ENCODE results near the gene ARHGAP15.

ARHGAP15 gene

GRCh38 chr2:143688248-143688647 lies 559.0 kb downstream of the ARHGAP15 start:
- FAIRE-seq (peak; percentile 6), DNase-seq (ENCODE audit: insufficient read length, low spot score) (no peak)
- no peak for TF ChIP-seq CTCF (IDR thresholded peaks at IDR 0.05; ENCODE audit: insufficient read depth, missing control alignments)

DNA sequence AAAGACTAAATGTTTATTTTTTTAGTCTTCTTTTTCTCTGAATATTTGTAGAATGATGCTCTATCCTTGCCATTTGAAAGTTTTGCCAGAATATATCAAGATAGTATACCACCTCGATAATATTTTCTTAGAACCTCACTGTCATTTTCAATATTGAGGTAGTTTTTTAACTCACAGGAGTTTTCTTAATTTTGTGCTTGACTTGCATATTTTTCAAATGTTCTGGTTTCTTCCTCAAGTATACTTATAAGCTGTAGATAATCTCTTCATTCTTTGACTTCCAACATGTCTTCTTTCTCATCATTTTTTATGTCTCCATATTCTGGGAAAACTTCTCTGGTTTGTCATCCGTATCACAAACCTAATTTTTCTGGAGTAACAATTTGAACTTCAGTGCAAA lies 559.6 kb downstream of the ARHGAP15 start:
- FAIRE-seq: no peak
- no peak for TF ChIP-seq CTCF (IDR thresholded peaks at IDR 0.05; ENCODE audit: insufficient read depth, missing control alignments)
- DNase-seq (ENCODE audit: insufficient read length, low spot score): no peak

DNA sequence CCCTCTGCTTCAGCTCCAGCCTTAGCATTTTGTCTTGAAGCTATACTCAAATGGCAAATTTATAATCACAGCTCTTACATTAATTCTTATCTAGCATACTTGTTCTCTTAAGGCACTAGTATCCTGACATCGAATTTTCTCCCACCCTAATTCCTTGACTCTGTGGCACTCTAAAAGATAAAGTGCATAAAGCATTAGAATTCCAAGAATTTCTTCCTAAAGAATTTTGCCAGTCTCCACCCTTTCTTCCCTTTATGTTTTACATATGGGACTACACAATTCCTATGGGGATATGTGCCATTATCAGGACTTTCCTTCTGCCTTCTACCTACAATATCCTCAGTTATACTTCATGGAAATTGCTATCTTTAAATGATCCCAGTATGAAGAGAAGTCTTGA lies 560.3 kb downstream of the ARHGAP15 start:
- DNase-seq (ENCODE audit: insufficient read length, low spot score) (no peak), FAIRE-seq (no peak)
- TF ChIP-seq CTCF (IDR thresholded peaks at IDR 0.05; ENCODE audit: insufficient read depth, missing control alignments): no peak

DNA sequence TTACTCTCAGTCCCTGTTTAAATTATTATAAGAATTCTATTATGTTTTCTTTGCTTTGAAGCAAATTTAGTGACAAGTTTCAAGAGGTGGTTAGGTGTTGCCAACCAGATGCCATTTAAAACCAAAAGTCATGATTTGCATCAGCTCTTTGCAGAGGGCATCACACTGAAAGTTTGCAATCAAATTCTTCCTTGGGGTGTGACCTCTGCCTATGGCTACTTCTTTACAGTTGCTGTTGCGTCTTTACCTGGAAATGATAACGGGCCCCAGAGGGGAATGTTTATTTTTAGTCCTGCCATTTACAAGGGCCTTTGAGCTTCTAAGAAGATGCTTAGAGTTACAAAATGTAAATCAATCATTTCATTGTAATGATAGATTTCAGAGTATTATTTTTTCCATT lies 561.0 kb downstream of the ARHGAP15 start:
- FAIRE-seq: no peak
- no peak for TF ChIP-seq CTCF (IDR thresholded peaks at IDR 0.05; ENCODE audit: insufficient read depth, missing control alignments)
- DNase-seq (ENCODE audit: insufficient read length, low spot score): no peak

DNA sequence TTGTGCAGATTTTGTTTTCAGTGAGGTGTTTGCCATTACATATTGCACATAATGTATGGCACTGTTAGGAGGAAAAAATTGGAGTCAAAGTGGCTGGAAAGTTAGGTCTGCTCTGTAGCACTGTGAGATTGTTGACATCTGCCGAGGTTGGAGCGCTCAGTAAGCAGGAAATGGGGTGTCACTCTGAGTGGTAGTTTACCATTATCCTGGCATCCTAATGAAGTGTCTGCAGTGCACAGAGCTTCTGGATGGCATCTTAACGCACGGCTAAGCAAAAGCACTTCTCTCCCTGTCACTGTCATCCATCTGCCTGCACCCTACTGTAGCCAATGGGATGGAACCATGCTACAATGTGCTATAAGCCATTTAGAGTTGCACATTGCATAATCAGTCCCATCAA lies 561.9 kb downstream of the ARHGAP15 start:
- no peak for DNase-seq (ENCODE audit: insufficient read length, low spot score)
- FAIRE-seq: no peak
- TF ChIP-seq CTCF (IDR thresholded peaks at IDR 0.05; ENCODE audit: insufficient read depth, missing control alignments): no peak

DNA sequence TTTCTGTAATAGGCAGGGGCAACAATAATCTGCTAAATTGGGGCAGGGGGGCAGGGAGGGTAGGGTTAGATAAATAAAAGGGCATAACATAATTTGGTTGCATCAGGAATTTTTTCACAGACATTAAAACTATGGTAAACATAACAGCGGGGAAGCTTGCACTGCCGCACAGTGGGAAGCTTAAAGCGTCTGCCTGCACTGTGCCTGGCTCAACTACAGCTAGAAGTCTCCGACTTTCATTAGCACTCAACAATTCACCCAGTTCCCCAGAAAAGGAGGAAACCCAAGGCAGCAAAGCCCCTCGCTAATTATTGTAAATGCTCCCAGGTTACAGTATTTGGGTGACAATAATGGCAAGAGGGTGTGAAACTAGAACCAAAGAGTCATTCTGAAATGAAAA lies 562.9 kb downstream of the ARHGAP15 start:
- FAIRE-seq (no peak), DNase-seq (ENCODE audit: insufficient read length, low spot score) (no peak)
- TF ChIP-seq CTCF (IDR thresholded peaks at IDR 0.05; ENCODE audit: insufficient read depth, missing control alignments): no peak

- TF ChIP-seq CTCF (IDR thresholded peaks at IDR 0.05; ENCODE audit: insufficient read depth, missing control alignments): no peak
- DNase-seq (ENCODE audit: insufficient read length, low spot score): no peak
- no peak for FAIRE-seq
Observed at GRCh38 chr2:143692967-143693366, 563.7 kb downstream of the ARHGAP15 start.
